GM21737 (cell line): ENCODE data around the gene C4B.
"Not testable (repeated sequence)": the region's sequence is repeated elsewhere in the genome, so short reads cannot be mapped to it uniquely, and the experiment has no call there.

Source experiments
- ATAC-seq: cut with Tn5 transposase; IDR thresholded peaks from one replicate; pipeline ENCODE4 v1.9.1; 2021; ENCODE audit warnings: mild to moderate bottlenecking, moderate library complexity; ENCODE audit not compliant: unreplicated experiment

The C4B gene

DNA sequence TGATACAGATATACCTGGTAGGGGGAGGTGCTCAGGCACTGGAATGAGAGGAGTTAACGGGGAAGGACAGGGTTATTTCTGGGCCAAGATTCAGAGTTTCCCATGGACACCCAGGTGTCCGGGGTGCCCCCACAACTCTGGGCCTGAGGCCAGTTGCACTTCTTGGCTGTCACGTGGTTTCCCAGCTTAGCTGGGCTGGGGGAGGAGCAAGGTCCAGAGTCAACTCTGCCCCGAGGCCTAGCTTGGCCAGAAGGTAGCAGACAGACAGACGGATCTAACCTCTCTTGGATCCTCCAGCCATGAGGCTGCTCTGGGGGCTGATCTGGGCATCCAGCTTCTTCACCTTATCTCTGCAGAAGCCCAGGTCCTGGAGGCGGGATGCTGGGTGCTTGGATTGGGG lies at the start of gene C4B:
Gene C4B (plus strand): TSS at position 249 of the 400 bp plus-strand sequence. CDS start 51 bp downstream, at position 300.
- not testable (repeated sequence) for ATAC-seq

DNA sequence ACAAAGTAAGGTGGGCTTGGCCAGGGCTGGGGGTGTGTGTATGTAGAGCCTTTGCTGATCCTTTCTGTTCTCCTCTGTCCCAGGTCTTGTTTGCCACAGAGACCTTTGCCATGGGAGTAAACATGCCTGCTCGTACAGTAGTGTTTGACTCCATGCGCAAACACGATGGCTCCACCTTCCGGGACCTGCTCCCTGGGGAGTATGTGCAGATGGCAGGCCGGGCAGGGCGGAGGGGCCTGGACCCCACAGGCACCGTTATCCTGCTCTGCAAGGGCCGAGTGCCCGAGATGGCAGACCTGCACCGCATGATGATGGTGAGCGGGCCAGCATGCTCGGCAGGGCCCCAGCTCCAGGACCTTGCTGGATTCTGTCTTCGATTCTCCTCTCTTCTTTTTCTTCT lies 48.9 kb upstream of the C4B start:
- no peak for ATAC-seq

DNA sequence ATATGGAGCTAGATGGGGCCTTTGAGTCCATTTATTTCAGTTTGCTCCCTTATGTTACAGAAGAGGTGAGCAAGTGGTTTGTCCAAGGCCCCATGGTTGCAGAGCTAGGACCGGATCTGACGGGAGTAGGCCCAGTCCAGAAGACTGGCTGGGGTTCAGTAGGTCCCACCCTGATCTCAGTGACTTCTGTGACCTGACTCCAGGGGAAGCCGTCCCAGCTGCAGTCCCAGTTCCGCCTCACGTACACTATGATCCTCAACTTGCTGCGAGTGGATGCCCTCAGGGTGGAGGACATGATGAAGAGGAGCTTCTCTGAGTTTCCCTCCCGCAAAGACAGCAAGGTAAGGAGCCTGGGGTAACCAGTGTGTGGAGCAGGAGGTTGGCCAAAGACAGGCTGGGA lies 48.1 kb upstream of the C4B start:
- ATAC-seq: no peak

DNA sequence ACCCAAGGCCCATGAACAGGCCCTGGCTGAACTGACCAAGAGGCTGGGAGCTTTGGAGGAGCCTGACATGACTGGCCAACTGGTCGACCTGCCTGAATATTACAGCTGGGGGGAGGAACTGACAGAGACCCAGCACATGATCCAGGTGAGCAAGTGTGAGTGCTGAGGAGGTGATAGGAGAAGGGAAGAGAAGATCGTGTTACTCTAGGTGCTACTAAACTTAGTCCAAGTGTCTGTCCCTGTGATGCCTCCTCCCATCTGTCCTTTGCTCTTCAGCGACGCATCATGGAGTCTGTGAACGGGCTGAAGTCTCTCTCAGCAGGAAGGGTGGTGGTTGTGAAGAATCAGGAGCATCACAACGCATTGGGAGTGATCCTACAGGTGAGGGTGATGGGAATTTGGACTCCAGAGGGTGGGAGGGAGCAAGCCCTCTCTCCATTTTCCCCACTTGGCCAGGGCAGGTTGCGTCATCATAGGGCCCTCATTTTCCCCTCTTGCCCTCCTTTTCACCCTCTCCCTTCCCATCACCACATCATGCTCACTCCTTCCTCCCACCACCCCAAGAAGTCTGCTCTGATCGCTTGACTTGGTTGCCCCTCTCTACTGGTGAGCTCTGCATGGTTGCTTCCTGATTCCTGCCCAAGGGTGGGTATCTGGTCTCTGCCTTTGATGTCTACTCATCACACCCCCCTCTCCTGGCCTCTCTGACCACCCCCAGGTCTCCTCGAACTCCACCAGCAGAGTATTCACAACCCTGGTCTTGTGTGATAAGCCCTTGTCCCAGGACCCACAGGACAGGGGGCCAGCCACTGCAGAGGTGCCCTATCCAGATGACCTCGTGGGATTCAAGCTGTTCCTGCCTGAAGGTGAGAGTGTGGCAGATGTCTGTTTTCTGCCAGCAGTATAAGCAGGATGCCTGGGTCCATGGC lies 47.3 kb upstream of the C4B start:
- no peak for ATAC-seq

DNA sequence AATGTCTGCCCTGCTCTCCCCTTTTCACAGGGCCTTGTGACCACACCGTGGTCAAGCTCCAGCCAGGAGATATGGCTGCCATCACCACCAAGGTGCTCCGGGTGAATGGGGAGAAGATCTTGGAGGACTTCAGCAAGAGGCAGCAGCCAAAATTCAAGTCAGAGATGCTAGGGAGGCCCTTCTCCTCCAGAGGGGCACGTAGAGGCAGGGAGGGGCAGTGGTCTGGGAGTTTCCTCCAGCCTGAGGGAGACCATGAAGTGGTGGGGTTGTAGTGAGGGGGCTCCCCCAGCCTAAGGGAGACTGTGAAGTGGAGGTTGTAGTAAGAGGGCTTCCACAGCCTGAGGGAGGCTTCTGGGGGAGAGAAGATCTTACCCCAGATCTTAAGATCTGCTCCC lies 46.7 kb upstream of the C4B start:
- no peak for ATAC-seq

DNA sequence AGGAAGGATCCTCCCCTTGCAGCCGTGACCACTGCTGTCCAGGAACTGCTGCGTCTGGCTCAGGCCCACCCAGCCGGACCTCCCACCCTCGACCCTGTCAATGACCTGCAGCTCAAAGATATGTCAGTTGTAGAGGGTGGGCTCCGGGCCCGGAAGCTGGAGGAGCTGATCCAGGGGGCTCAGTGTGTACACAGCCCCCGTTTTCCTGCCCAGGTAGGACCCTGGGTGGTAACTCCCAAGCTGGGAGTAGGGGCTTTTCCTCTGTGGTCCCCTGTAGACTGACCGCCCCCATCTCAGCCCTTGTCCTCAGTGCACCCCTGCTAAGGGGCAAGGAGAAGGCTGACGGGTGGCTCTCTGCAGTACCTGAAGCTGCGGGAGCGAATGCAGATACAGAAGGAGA lies 46.3 kb upstream of the C4B start:
- ATAC-seq: no peak

DNA sequence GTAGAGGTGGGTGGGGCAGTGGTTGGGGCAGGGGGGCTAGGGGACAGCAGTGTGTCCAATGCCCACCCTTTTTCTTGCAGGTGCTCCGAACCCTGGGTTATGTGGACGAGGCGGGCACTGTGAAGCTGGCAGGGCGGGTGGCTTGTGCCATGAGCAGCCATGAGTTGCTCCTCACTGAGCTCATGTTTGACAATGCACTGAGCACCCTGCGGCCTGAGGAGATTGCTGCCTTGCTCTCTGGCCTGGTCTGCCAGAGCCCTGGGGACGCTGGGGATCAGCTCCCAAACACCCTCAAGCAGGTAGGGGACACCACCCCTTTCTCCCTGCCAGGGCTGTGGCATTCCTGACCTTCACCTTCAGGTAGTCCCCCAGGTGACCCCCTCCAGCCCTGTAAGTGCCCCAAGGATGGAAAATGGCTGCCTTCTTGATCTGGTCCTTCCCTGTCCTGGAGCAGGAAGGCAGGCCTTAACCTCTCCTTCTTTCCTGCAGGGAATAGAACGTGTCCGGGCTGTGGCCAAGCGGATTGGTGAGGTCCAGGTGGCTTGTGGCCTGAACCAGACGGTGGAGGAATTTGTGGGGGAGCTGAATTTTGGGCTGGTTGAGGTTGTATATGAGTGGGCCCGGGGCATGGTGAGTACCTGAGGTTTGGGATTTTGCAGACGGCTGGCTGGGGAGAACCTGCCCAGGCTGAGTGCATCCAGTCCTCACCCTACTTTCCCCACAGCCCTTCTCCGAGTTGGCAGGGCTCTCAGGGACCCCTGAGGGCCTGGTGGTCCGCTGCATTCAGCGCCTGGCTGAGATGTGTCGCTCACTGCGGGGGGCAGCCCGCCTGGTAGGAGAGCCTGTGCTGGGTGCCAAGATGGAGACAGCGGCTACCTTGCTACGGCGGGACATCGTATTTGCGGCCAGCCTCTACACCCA lies 45.5 kb upstream of the C4B start:
- ATAC-seq: no peak

DNA sequence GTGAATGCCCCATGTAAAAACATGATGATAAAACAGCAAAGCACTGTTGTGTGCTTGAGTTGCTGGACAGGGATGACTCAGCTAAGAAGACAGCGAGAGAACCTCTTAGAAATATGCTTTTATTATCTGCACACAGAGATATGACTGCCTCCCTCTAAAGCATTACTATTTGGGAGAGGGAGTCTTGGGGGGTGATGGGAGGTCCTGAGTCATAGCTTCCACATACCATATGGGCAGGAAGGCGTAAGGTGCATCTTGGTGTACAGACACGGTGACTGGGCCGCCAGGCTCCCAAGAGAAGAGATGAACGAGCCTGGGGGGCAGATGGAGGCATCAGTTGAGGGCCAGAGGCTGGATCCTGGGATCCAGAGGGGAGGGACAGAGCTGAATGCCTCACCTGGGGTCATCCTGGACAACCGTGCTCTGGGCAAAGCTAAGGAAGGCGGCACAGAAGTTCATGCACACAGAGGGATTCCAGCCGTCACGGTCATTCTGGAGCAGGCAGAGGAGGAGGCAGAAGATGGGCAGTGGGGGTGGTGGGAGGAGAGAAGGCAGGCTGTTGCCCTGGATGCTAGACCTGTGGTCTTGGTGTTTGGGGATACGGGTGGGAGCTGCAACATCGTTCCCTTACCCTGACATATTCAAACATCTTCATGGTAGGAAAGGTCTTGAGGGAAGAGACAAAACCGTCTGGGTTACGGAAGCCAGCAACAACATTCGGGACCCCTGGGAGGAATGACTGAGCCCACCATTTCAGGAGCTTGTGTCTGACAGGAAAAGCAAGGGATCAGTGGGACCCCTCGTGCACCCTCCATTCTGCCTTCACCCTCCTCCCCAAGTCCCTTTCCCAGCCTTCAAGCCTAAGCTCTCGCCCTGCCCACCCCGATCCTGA lies 44.6 kb upstream of the C4B start:
- no peak for ATAC-seq

DNA sequence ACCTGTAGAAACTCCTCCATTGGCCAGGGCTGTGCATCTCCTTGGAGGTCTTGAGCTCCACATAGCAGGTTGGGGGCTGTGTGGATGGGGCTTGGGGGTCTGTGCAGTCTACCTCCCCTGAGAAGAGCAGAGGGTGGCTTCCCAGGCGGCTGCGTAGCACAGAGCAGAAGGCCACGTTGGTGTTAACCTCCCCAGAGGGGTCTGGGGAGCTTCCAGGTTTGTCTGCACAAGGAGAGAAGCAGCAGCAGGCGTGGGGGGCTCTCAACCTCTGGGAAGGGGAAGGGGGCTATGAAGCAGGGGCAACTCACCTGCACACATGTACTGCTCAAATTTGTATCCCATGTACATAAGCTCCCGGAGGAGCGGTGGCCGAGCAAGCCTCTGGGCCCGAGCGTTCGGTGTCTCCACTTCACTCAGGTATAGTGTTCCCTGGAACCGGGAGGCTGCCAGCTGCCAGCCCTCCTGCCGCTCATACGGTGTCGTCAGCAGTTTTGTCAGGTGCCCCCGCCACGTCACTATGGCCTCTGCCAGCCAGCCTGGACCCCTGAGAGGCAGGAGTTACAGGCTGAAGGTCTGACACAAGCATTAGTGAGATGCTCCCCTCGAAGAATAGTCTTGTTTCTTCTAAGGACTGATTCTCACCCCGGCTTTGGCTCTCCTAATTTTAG lies 43.9 kb upstream of the C4B start:
- ATAC-seq: no peak

DNA sequence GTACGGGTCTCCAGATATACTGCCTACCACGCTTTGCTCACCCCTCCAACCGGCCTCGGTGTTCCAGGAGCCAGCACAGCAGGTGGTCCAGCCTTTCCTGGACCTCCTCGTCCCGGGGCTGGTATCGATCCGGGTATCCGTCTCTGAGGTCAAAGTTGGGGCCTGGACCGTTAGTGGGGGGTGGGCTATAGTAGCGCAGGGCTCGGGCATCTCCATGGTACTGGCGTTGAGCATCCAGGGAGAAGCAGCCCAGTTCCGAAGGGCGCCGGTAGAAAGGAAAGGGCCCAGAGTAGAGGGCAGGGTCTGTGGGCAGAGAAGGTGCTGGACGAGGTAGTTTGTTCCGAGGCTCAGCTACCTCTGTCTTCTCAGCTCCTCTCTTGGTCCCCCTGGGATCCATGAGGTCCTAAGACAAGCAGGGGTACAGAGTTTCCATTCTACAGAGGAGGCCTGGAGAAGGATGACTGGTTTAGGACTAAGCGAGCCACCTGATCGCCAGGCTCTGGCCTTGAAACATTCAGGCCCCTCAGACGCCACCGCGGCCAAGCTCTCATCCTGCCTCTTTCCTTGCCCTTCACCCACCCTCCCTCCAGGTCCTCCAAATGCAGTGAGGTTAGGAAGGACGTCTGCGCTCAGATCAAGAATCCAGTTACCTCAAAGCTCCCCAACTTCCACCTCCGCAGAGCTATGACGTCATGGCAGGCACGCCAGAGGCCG lies 43.2 kb upstream of the C4B start:
- no peak for ATAC-seq

DNA sequence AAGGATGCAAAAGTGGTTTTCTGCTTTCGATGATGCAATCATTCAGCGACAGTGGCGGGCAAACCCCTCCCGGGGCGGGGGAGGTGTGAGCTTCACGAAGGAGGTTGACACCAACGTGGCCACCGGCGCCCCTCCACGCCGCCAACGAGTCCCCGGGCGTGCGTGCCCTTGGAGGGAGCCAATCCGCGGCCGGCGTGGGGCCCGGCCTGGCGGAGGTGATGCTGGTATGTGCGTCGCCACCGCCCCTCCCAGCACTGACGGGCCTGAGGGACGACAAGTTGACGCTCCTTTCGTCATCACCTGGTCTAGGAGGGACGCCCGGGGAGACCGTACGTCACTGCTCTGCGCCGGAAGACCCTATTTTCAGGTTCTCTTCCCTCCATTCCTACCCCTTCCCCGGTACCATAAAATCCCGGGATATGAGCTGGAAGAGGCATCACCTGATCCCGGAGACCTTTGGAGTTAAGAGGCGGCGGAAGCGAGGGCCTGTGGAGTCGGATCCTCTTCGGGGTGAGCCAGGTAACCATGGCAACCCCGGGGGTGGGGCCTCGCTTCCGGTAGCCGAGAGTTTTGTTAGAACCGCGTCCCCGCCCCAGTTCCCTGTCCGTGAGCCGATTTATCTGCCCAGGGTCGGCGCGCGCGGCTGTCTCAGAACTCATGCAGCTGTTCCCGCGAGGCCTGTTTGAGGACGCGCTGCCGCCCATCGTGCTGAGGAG lies 42.4 kb upstream of the C4B start, which contains the start of gene DXO:
Gene DXO (minus strand): TSS at position 146 of the 716 bp plus-strand sequence. CDS start 463 bp downstream, outside the sequence.
- peak; percentile 79 for ATAC-seq

DNA sequence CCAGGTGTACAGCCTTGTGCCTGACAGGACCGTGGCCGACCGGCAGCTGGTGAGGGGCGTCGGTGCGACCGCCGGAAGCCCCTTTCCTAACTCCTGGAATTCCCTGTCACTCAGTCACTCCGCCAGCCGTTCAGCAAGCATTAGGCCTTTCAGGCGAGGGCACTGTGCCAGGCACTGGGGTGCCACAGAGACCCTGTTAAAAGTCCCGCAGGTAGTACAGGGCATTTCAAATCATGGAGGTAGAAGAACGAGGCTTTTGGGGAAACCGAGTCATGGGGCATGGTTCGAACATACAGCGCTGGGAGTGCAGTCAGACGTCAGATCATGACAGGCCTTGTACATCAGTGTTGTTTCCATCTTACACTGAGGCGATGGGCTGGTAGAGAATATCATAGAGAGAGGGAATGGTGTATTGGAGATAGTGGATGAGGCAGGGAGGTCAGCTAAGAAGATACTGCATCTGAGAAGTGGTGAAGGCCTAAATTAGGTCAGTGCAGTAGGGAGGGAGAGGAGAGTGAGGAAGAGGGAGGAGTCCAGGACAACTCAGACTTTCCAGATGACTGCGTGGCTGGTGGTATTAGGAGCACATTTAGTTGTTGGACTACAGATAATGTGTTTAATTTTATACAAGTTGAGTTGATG lies 41.8 kb upstream of the C4B start:
- no peak for ATAC-seq

DNA sequence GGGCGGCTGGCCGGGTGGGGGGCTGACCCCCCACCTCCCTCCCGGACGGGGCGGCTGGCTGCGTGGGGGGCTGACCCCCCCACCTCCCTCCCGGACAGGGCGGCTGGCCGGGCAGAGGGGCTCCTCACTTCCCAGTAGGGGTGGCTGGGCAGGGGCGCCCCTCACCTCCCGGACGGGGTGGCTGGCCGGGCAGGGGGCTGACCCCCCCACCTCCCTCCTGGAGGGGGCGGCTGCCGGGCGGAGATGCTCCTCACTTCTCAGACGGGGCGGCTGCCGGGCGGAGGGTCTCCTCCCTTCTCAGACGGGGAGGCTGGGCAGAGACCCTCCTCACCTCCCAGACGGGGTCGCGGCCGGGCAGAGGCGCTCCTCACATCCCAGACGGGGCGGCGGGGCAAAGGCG lies 38.5 kb upstream of the C4B start:
- ATAC-seq: not testable (repeated sequence)

DNA sequence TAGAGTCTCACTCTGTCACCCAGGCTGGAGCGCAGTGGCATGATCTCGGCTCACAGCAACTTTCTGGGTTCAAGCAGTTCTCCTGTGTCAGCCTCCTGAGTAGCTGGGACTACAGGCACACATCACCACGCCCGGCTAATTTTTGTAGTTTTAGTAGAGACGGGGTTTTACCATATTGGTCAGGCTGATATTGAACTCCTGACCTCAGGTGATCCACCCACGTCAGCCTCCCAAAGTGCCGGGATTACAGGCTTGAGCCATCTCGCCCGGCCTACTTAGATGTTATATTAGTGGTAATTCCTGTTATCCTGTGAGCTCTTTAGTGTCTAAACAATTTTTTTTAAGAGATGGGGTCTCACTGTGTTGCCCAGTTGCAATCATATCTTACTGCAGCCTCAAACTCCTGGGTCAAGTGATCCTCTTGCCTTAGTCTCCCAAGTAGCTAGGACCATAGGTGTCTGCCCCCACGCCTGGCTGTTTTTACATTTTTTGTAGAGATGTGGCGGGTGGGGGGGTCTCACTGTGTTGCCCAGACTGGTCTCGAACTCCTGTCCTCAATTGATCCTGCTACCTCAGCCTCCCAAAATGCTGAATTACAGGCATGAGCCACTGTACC lies 36.7 kb upstream of the C4B start:
- no peak for ATAC-seq

DNA sequence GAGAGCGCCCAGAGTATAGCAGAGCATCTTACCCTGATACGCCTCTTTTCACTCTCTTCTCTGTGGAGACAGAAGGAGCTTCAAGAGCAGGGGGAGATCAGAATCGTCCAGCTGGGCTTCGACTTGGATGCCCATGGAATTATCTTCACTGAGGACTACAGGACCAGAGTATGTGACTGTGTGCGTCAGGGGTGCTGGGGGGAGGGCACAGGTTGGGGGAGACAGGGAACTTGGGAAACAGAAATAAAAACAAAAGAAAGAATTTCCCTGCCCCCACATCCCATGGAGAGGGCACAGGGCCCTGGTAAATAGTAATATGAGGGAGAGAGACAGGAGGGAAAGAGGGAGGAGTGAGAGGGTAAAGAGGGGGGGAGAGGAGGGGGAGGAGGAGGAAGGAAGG lies 35.8 kb upstream of the C4B start:
- no peak for ATAC-seq

DNA sequence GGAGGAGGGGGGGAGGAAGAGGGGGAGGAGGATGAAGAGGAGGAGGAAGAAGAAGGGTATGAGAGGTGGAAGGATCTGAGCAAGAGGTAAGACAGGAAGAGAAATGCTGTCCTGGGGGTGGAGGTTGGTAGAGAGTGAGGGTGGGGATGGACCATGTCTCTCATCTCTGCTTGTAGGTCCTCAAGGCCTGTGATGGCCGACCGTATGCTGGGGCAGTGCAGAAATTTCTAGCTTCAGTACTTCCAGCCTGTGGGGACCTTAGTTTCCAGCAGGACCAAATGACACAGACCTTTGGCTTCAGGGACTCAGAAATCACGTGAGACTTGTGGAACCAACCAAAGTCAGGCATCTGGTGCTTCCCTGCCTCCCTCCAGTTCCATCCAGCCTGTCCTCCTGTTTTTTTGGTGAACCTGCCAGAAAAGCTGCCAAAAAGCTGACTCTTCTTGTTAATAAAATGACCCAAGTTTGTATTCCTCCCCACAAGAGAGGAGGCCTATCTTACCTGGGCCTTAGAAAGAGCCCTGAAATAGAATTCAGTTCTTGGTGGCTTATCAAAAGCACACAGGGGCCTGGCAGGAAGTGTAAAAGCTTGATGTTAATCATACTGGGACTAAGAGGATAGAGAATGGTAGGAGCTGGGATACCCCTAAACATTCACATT lies 35.2 kb upstream of the C4B start:
- no peak for ATAC-seq

DNA sequence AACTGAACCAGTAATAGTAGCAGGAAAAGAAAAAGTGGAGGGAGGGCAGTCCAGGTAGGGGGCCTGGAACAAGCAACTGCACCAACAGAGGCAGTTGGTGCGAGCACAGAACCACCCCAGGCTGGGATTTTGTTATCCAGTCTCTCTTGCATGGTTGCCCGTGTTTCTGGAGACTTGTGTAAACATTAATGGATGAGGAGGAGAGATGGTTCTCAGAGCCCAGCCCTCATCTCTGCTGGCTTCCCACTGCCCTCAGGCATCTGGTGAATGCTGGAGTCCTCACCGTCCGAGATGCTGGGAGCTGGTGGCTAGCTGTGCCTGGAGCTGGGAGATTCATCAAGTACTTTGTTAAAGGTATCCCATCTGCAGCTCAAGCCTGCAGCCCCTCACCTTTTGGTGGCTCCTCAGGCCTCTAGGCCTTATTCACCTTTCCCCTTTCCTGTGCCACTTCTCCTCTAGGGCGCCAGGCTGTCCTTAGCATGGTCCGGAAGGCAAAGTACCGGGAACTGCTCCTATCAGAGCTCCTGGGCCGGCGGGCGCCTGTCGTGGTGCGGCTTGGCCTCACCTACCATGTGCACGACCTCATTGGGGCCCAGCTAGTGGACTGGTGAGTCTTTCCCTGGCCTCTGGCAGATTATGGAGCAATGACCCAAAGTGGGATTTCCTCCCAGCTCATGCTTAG lies 34.3 kb upstream of the C4B start:
- not testable (repeated sequence) for ATAC-seq
